GM18526 (cell line): ENCODE data around the gene GARIN5A.

Experiments
- POLR2A ChIP-seq: IDR thresholded peaks from 3 replicates; pipeline ENCODE4 v1.6.1; 2011; ENCODE audit not compliant: insufficient read length; ENCODE audit errors: extremely low read depth

The GARIN5A gene

GRCh38 chr19:50485284-50485955 is 8.8 kb upstream of the GARIN5A start:
- no peak for TF ChIP-seq POLR2A

DNA sequence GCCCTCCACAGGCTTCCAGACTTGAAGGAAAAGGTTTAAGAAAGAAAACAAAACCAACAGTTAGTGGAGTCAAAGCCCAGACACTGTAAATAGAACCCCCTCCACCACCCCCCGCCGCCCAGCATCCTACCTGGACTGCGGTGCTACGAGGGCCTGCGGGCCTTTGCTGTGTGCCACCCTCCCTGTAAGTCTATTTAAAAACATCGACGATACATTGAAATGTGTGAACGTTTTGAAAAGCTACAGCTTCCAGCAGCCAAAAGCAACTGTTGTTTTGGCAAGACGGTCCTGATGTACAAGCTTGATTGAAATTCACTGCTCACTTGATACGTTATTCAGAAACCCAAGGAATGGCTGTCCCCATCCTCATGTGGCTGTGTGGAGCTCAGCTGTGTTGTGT is 6.3 kb upstream of the GARIN5A start:
- no peak for TF ChIP-seq POLR2A

GRCh38 chr19:50482271-50482855 is 5.7 kb upstream of the GARIN5A start:
- no peak for TF ChIP-seq POLR2A

- TF ChIP-seq POLR2A = no peak
These were observed 4.9 kb upstream of the GARIN5A start for GRCh38 chr19:50481351-50482149.

DNA sequence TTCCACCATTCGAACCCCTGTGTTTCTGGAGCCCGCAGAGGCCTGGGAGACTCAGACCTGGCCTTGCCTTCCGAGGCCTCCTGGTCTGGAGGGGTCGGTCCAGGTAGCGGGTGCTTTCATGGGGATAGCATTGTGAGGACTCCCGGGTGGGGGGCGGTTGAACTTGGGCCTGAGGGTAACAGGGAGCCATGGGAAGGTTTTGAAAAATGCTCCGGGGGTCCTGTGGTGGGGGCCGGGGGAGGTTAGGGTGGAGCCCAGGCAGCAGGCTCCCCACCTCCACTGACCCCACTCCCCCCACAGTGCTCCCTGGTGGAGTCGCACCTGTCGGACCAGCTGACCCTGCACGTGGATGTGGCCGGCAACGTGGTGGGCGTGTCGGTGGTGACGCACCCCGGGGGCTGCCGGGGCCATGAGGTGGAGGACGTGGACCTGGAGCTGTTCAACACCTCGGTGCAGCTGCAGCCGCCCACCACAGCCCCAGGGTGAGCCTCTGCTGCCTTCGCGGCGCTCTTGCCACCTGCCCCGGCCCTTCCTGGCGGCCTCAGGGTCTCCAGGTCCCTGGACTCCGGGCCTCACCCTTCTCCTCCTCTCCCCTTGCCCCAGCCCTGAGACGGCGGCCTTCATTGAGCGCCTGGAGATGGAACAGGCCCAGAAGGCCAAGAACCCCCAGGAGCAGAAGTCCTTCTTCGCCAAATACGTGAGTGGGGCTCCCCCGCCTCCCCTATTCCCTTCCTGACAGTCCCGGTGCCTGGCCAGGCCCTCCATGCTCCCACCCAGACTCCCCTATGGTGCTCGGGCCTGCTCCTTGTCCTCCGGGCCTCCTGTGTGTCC is 3.8 kb upstream of the GARIN5A start:
- no peak for TF ChIP-seq POLR2A

- no peak for TF ChIP-seq POLR2A
These were observed 3.2 kb upstream of the GARIN5A start for GRCh38 chr19:50479761-50480251.

DNA sequence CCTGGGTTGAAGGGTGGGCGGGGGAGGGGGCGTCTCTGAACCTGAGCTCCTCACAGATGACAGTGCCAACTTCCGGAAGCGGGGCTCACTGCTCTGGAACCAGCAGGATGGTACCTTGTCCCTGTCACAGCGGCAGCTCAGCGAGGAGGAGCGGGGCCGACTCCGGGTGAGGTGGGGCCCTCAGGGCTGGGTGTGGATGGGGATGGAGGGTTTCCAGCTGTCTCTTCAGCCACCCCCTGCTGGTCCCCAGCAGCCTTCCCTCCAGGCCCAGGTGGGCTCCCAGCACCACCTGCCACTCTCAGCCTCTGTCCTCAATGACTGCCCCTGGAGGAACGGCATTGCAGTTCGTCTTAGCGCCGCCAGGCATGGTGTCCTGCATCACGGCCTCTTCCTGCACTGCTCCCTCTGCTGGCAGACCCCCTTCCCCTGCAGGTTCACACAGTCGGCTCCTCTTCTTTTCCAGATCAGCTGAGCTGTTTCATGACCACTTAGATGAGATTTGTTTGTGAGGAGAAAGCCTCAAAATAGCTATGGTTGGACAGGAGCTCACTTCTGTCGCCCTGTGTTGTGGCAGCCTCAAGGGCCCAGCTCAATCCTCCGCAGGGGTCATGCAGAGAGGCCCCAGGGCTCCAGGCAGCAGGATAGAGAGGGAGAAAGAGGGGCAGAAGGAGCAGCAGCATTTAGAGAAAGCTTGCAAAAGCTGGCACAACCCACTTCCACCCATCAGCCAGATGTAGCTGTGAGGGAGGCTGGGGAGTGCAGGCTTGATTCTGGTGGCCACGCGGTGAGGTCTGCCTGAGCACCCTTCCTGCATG is 2.5 kb upstream of the GARIN5A start:
- TF ChIP-seq POLR2A = no peak

- TF ChIP-seq POLR2A = no peak
These were observed 1.3 kb upstream of the GARIN5A start for GRCh38 chr19:50477751-50478515.

DNA sequence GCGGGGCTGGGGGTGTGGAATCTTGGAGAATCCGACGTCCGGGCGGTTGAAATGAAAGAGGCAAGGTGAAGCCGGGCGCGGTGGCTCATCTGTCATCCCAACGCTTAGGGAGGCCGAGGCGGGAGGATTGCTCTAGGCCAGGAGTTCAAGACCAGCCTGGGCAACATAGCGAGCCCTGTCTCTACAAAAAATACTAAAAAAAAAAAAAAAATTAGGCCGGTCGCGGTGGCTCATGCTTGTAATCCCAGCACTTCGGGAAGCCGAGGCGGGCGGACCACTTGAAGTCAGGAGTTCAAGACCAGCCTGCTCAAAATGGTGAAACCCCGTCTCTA is 225 bp upstream of the GARIN5A start:
- no peak for TF ChIP-seq POLR2A

DNA sequence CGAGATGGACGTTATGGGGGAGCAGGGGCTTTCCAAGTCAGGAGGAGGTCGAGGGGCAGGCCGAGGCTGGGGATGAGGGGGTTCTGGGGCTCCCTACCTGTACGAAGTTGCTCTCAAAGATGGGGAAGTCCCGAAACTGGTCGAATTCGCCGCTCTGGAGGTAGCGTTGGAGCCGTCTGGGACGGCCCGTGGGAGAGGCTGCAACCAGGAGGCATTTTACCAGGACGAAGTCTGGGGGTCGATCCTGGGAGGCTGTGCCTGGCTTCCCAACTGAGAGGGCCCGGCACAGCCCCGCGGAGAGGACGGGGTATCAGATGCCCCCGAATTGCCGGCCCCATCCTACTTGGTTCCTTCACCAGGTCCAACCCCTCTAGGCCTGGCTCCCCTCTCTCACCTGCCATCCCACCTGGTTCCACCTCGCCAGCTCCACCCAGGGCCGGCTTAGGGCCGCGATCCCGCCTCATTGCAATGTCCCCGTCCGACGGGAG is 868 bp downstream of the GARIN5A start:
- TF ChIP-seq POLR2A = no peak

- no peak for TF ChIP-seq POLR2A
These were observed 1.5 kb downstream of the GARIN5A start for GRCh38 chr19:50475101-50475568.

DNA sequence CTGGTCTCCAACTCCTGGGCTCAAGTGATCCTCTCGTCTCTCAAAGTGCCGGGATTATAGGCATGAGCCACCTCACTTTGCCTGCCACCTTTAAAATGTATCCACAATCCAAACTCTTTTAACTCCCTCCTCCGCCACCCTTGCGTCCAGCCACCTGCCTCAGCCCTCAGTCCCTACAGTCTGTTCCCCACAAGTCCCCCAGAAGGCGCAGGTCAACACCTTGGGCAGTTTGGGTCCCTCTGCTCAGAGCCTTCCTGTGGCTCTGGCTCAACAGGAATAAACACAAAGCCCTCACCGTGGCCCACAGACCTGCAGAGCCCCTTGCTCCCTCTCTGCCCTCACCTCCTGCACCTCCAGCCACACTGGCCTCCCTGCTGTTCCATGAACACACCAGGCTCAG is 7.8 kb downstream of the GARIN5A start:
- TF ChIP-seq POLR2A = no peak

DNA sequence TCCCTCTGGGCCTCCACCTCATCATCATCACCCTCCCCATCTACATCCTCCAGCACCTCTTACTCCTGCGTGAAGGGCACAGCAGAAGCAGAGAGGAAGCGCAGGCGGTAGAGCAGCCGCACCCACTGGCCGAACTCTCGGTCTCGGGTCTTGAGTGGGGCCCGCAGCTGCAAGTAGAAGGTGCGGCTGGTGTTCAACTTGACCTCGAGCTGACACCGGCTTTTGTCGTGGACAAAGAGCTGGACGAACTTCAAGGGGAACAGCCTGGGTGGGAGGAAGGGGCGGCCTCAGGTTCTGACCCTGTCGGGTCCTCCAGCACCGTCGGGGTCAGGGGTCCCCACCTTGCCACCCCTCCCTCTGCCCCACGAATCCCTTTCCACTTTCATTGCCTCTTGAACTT is 9.1 kb downstream of the GARIN5A start:
- TF ChIP-seq POLR2A = no peak

DNA sequence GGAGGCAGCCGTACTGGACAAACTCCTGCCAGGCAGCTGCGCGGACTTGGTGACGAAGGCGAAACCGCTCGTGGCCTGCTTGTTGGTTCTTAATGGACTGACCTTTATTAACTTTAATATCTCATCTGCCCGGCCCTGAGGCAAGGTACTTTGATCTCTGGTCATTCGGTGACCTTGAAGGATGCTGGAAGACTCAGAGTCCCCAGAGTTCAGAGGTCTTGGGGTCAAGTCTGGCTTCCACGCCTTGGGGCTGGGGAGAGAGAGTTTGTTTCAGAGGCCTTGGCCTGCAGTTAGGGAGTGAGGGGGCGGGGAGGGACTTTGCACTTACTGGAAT is 10.0 kb downstream of the GARIN5A start:
- TF ChIP-seq POLR2A = no peak
